Limb (tissue), 2 donors: ENCODE results near the gene CHIC1.
"Not testable (repeated sequence)": the region's sequence is repeated elsewhere in the genome, so short reads cannot be mapped to it uniquely, and the experiment has no call there.

Source experiments
- DNase-seq, 2 donors: peaks; one replicate each; pipeline ENCODE4 v3.0.0-alpha.2; 2016; ENCODE audit errors: extremely low spot score in 2 of 2

The CHIC1 gene

DNA sequence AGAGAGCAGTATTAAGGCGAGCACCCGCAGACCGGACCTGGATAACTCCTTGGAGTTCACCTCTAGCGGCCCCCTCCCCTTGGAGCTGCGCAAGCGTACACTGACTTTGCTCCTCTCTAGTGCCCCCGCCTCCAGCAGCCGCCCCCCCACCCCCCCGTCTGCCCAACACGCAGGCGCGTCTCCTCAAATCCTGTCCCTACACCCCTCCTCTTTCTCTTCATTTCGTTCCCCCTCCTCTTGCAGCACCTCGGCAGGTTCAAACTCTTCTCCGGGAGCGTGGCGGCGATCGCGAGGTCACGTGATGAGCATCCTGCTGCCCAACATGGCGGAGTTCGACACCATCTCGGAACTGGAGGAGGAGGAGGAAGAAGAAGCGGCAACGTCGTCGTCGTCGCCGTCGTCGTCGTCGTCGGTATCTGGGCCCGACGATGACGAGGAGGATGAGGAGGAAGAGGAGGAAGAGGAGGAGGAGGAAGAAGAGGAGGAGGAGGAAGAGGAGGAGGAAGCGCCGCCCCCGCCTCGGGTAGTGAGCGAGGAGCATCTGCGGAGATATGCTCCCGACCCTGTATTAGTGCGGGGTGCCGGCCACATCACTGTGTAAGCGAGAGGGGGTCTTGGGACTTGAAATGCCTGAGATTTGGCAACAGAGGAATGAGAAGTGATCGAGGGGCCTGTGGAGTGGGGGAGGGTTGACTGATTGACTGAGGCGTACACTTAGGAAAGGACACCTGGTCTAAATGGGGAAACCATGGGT lies at the start of gene CHIC1:
CHIC1 (plus strand) TSS at position 214 of the 754 bp plus-strand sequence; CDS start at position 302, 88 bp downstream.
- DNase-seq = peak; percentile 68 to 84

DNA sequence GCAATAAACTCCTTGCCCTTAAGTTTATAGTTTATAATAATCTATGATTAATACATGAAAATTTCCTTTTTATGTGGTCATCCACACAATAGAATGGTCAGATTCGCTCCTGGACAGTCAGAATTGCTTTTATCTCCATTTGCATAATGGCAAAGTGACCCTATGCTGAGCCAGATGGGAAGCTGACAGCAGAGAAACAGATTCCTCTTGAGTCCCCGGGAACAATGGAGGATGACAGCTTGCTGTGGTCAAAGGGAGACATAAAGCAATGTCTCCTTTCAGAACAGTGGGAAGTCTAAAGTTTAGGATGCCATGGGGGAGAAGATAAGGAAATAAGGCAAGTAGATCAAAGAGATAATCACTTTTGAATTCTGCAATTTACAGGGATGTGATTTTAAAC lies 40.2 kb upstream of the CHIC1 start:
- not testable (repeated sequence) for DNase-seq

DNA sequence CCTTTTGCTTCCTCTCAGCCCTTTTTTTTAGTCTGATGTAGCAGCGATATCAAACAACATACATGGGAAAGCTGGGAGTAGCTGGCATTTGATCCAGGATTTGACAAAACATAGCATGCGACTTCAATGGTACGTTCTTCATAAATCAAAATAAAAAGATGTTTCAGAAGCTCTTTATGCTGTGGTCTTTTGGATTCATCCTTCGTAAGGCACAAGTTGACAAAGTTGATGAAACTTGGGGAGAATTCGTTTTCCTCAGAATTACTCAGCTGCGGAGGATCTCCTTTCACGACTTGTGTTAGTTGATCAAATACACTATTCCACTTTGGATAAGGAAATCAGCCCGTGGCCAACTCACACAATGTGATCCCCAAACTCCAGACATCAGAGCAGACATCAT lies 38.1 kb upstream of the CHIC1 start:
- DNase-seq = no peak

DNA sequence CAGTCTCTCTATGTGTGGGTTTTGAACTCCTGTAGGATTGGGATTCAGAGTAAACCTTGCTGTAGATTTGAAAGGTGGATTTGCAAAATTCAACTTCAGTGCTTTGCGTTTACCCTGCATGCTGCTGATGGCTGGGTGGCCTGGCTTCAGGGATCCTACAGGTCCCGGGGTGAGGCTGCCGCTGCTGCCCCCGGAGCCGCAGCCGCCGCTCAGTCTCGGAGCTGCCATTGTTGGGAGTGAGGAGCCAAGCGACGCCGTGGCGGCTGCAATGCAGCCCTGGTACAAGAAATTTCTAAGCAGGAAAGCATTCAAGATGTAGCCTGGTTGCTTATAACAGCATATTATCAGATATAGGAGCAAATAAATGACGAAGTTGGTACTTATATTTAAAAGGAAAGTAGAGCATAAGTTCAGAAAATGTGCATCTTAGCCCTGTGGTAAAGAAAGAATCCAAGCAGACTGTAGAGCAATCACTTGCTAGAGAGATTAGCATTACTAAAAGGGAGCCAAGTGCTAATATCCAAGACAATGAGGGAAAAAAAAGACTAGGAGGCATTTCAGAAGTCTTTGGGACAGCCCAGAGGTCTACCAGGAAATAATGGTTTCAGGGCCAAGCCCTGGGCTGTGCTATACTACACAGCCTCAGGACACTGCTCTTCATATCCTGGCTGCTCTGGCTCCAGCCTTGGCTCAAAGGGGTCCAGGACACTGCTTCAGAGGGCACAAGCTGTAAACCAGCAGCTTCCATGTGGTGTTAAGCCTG lies 36.9 kb upstream of the CHIC1 start:
- no peak for DNase-seq

DNA sequence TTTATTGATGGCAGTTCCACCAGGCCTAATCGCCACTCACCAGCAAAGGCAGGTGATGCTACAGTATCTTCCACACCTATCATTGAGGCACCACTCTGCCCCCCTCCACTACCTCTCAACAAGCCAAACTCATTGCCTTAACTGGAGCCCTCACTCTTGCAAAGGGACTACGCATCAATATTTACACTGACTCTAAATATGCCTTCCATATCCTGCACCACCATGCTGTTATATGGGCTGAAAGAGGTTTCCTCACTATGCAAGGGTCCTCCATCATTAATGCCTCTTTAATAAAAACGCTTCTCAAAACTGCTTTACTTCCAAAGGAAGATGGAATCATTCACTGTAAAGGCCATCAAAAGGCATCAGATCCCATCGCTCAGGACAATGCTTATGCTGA lies 31.3 kb upstream of the CHIC1 start:
- DNase-seq = not testable (repeated sequence)

DNA sequence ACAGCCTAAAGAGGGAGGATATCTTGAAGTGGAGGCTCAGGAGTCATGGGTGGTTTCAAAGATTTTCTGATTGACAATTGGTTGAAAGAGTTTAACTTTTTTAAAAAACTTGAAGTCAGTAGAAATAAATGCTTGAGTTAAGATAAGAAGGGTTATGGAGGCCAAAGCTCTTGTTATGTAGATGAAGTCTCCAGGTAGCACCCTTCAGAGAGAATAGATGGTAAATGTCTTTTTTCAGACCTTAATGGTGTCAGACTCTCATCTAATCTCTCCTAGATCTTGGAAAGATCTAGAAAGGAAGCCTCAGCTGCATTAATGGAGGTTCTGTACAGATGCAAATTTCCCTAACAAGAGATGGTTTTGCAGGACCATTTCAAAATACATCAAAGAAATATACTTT lies 6.8 kb upstream of the CHIC1 start:
- no peak for DNase-seq

DNA sequence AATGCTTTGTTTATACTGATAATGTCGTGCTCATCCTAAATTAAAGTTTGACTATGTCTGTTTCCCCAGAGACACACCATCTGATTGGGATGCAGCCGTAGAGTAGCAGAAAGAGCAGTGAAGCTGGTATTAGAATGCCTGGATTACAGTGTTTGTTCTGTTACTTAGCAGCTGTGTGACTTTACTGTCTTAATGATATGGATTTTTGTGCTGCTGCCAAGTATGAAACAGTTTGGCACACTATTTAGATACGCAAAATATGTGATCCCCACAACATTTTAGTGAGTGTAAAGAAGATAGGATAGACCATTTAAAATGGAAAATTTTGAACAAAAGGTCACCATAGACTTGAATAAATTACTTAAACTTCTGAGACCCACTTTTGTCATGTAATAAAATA lies 1.2 kb upstream of the CHIC1 start:
- DNase-seq = peak in 1 of 2 donors; percentile 15

DNA sequence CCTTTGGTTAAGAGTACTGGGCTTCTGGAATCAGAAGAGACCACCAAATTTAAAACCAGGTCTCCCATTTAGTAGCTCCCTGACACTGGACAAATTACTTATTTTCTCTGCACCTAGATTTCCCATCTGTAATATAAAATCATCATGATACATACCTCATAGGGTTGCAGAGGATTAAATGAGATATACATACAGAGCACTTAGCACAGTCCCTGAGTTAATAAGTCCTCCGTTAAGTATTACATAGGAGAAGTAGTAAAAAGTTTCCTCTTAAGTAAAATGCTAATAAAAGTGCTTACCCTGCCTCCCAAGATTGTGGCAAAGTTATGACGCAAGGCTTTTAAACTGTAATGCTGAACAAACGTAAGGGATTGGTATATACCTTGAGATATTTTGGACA lies 539 bp upstream of the CHIC1 start:
- no peak for DNase-seq

DNA sequence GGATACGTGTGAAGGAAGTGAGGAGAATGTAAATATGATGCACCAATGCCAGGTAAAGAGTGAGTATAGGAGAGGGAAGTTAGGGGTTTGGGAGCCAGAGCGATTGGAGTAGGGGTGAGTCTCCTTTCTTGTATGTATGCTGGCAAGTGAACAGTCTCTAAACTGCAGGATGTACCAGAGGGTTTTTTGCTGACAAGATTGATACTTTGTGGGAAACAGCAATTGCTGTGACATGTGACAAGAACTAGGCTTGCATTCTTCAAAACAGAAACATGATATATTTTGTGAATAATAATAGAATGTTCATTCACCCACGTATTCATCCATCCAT lies 706 bp downstream of the CHIC1 start:
- no peak for DNase-seq

DNA sequence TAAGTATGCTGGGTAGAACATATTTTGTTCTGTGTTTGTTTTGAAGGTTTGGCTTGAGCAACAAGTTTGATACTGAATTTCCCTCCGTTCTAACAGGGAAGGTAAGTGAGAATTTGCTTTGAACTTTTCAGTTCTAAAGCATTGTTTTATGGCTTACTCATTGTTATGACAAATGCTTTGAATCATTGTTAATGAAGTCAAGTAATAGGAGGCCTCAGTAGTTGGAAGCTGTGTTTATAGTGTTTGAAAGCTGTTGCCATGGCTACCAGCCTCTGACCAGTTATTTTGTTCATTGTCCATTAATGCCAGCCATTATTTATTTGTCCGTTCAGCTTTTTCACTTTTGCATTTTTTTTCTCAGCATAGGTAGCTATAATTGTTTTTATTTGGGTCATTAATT lies 14.4 kb downstream of the CHIC1 start:
- DNase-seq = no peak

DNA sequence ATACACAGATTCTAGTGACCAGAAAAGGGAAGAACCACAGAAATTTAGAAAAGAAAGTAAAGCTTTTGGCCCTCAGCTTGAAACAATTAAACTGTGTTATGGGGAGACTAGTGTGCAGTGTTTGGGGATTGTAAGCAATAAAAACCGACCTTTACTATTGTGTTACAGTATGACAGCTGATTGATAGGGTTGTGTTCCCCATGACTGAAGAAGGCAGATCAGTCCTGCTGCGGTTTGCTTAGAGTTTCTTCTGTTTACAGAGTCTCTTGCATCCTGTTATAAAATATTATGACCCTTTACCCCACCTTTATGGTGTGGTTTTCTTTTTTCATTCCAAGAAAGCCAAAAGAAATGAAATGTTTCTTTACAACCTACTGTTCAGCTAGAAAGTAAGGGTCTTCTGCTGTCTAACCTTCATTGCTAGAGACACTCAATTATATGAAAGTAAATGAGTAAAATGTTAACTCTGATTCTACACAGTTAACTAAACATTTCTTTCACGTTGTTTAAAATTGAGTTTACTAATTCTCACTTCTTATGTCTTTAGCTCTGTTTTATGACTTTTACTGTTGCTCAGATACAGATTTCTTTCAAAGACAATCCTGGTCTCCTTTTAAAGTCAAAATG lies 18.1 kb downstream of the CHIC1 start:
- DNase-seq = no peak

DNA sequence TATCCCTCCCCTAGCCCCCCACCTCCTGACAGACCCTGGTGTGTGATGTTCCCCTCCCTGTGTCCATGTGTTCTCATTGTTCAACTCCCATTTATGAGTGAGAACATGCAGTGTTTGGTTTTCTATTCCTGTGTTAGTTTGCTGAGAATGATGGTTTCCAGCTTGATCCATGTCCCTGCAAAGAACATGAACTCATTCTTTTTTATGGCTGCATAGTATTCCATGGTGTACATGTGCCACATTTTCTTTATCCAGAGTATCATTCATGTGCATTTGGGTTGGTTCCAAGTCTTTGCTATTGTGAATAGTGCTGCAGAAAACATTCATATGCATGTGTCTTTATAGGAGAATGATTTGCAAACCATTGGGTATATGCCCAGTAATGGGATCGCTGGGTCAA lies 34.8 kb downstream of the CHIC1 start:
- DNase-seq = not testable (repeated sequence)

DNA sequence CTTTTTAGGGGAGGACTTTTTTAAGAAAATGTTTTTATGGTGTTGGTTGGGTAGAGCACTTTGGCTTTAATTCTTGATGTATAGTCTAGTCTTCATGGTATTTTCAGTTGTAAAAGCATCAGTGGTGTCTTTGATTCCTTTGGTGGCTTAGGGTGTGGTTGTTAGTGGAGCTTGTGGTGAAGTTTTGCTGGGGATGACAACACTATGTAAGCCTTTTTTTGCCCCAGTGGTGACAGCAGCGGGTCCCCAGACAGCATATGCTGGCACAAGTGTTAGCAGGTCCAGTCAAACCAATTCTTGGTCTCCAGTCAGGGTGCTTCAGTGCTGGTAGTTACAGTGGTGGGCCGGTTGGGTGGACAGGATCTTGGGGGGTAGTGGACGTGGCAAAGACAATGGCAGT lies 52.0 kb downstream of the CHIC1 start:
- no peak for DNase-seq

DNA sequence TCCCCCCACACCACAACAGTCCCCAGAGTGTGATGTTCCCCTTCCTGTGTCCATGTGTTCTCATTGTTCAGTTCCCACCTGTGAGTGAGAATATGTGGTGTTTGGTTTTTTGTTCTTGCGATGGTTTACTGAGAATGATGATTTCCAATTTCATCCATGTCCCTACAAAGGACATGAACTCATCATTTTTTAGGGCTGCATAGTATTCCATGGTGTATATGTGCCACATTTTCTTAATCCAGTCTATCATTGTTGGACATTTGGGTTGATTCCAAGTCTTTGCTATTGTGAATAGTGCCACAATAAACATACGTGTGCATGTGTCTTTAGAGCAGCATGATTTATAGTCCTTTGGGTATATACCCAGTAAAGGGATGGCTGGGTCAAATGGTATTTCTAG lies 78.7 kb downstream of the CHIC1 start:
- DNase-seq = not testable (repeated sequence)

DNA sequence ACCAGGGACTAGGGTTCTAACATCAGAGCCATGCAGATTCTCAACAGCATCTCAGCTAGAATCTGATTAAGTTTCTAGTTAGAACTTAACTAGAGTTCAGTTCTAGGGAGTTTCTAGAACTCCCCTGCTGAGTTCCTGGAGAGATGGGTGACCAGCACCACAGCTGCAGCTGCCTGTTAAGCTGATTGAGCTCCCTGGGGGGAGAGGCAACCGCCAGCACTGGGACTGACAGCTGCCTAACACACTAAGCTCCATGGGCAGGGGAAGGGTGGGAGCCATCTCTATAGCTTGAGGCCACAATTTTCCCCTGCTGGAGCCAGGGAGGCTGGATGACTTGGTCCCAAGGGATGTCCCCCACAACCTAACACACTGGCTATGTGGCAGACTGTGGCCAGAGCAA lies 84.2 kb downstream of the CHIC1 start:
- no peak for DNase-seq

DNA sequence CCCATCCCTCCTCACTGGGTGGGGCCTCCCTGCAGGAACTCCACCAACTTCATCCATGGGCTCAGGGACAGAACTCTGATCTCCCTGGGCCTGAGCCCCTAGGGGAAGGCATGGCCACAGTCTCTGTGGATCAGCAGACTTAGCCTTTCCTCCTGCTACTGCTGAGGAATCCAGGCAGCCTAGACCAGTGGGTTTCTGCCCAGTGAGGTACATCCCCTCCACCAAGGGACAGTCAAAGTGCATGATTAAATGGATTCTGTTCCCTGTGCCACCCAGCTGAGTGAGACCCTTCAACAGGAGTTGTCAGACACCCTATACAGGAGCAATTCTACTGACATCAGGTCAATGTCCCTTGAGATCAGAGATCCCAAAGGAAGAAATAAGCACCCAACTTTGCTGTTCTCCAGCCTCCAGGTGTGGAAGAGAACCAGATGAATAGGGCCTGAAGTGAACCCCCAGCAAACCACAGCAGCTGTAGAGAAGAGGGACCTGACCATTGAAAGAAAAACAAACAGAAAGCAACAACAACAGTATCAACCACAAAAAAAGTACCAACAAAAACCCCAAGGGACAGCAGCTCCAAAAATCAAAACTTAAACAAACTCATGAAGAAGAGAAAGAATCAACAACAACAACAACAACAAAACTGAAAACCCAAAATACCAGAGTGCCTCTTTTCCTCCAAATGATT lies 84.8 kb downstream of the CHIC1 start:
- DNase-seq = no peak

DNA sequence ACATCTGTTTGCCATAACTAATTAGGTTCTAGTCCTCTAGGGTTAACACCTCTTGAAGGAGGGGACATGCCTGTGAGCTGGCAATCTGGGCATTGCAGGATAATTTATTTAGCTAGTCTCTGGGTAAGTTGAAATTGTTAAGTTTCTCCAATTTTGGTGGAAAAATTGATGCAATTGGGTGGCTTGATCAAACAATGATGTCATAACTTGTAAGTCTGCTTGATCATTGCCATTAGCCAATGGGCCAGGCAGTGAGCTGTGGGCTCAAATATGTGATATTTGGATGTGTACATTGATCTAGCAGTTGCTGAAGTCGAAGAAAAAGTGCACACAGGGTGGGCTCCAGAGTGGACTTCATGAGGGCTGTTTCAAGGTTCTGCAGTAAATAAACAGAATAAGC lies 98.3 kb downstream of the CHIC1 start:
- not testable (repeated sequence) for DNase-seq

DNA sequence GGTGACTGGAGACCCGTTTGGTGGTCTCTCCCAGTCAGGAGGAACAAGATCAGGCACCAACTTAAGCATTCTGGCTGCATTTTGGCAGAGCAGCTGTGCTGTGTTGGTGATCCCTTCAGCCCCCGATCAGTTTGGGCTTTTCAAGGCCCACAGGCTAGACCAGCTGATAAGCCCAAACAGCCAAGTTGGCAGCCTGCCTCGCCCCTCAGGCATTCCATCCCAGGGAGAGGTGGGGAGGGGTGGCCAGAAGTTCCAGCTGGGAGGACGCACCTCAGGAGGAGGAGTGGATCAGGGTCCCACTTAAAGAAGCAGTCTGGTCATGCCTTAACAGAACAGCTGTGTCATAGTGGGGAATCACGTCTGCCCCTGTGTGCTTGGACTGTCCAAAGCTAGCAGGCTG lies 105.8 kb downstream of the CHIC1 start:
- no peak for DNase-seq

DNA sequence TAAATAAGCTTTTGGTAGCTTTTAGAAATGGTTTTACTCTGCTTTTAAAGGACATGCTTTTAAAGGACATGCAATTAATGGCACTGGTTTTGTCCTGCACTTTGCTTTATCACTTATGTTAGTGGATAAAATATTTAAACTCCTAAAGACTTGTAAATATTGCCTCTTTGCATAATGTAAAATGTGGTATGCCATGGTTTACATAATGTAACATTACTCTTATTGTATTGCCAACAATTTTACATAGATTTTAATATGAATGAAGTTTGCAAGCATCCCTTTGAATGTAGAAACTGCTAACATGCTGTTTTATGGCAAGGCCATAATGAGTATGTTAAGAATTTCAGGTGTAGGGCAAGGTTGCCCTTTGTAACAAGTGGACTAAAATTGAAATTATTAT lies 118.4 kb downstream of the CHIC1 start:
- no peak for DNase-seq

DNA sequence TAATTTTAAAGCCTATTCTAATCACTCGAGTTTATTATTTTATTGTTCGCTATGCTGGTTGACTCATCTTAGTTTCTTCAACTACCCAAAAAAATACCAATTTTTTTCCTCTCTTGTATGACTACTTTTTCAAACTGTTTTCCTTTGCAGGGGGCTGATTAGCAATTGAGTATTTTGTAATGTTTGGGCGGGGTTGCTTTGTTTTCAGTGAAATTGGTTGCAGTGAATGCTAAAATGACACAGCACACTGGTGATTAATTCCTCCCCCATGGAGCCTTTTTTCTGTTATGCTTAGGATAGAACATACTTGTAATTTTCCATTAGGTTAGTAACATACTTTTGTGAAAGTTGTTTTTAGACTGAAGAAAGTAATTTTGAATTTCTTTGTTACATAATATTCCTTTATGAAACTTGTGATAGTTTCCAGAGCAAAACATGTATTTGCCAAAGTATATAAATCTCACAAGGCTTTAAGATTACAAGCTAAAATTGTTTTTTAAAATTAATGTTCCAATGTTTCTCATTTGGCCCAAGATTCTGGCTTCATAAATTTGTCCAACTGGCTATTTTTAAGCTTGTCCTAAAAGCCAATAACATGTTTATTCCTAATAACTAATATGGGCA lies 120.4 kb downstream of the CHIC1 start:
- no peak for DNase-seq

DNA sequence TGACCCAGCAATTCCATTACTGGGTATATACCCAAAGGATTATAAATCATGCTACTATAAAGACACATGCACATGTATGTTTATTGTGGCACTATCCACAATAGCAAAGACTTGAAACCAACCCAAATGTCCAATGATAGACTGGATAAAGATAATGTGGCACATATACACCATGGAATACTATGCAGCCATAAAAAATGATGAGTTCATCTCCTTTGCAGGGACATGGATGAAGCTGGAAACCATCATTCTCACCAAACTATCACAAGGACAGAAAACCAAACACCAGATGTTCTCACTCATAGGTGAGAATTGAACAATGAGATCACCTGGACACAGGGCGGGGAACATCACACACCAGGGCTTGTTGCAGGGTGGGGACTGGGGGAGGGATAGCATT lies 144.0 kb downstream of the CHIC1 start:
- DNase-seq = not testable (repeated sequence)

DNA sequence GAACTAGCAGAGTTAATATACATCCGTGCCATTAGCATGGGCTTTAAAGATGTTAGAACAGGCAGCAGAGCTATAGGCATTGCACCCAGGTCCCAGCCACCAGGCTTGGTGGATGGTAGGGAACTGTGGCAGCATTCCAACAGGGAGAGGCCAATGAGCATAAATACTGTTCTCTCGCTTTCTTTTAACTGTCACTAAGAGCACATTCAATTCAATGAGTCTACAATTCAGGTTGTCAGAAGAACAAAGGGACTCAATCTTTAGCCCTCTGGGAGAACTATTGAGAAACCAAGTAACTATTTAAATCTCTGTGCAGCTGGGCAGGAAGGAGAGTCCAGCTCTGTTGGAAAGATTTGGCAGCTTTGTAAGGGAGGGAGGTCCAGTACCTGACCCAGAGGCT lies 165.6 kb downstream of the CHIC1 start:
- peak in 1 of 2 donors; percentile 20 for DNase-seq
